NCI-H2227 (cell line): Measurements from ENCODE around the gene SALL4.
"Not testable (repeated sequence)": the region's sequence is repeated elsewhere in the genome, so short reads cannot be mapped to it uniquely, and the experiment has no call there.

ENCODE experiments used
- DNase-seq: peaks from one replicate; lab custom pipeline; 2025; ENCODE audit not compliant: unreplicated experiment; lab: John Stamatoyannopoulos, UW

SALL4 gene

DNA sequence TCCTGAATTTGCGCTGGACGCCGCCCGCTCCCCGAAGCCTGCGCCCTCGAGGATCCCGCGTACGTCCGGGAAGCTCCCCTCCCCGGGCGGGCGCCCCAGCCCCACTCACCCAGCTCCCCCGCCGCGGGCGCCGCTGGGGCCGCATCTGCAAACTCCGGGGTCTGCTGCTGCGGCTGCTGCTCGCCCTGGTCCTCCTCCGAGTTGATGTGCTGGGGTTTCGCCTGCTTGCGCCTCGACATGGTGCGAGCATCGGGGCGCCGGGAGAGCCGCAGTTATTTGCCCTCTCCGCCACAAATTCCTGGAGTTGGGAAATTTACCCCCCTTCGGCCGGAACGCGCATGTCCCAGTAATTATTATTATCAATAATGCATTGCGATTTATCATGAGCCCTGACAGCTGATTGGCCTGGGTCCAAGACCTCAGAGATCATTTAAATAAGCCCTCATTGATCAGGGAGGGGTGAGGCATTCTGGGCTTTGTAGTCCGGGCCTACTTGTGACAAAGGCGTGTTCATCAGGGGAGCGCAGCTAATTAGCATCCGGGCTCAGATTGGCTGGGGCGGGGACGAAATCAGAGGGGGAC, at the start of gene SALL4:
TSS of gene SALL4 (minus strand) at position 352 of the 582 bp plus-strand sequence. CDS start at position 239, 113 bp downstream.
- no peak for DNase-seq

DNA sequence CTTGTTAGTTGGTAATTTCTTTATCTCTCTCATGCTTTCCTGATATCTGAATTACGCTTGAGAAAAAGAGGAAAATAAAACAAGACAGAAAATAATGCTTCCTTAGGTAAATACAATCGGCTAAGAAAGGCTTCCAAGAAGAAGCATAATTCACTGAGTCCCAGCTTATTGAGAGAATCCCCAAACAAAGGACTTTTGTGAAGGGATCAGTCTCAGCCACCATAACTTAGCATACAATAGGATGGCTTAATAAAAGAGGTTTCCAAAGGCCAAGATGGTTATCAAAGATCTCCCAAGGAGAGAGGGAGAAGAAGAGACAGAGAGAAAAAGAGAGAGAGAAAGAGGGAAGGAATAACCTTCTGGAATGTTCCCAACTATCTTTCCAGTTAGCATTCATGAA, 46.0 kb upstream of the SALL4 start:
- no peak for DNase-seq

DNA sequence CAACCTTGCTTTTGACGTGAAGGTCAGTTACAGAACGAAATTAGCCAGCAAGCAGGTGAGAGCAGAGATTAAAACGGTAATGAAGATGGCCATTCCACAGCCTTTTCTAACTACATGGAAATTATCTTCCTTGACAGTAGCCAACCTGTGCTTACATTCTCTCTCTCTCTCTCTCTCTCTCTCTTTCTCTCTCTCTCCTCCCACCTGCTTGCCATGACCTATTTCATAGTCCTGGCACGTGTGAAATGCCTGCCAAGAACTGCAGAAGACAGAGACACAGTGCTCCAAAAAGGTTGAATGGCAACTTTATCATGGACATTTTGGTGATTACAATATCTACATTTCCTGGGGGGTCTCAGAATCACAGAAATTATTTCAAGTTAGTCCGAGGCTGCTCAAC, 38.5 kb upstream of the SALL4 start:
- DNase-seq: no peak

DNA sequence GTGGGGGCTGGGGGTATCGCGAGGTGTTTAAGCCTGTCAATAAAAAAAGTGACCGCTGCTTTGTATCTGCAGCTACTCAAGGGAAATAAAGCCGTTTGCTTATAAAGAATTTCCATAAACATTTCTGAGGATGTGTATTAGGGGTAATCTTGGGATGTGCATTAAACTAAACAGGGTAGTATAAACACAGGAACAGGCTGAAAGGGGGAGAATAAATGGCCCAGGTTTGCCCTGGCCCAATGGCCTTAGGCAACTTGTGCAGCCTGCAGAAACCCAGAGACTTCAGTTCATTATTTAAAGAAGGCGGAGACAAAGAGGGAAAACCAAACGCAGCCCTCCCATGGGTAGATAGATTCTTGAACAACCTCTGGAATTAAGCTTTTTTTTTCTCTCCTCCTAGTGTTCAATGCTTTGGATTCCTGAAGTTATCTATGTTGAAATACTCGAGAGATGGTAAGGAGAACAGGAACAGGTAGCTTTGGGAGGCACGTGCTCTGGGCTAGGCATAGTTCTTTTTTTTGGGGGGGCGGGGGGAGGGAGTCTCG, 35.6 kb upstream of the SALL4 start:
- DNase-seq: no peak

DNA sequence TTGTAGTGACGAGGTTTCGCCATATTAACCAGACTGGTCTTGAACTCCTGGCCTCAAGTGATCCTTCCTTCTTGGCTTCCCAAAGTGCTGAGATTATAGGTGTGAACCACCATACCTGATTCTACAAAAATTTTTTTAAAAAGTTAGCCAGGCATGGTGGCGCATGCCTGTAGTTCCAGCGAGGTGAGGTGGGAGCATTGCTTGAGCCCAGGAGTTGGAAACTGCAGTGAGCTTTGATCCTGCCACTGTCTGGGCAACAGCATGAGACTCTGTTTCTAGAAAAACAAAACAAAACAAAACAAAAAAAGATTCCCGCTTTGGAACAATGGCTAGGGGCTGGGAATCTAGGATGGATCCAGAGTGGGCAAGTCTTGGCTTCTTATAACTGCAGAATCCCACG, 35.1 kb upstream of the SALL4 start:
- DNase-seq: no peak

DNA sequence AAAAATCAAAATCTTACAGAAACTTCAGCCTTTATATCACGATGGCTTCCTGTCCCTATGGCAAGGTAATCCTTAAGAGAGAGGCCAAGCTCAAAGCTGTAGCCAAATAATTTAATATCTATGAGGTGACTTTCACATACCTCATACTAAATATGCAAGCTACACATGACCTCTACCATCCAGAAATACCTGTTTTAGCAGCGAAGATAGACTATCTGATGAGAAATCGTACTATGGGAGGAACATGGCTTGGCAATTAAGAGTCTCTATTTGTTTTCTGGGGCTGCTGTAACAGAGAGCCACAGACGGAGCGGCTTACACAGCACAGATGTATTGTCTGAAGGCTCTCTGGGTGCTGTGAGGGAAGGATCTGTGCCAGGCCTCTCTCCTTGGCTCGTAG, 31.0 kb upstream of the SALL4 start:
- DNase-seq: no peak

DNA sequence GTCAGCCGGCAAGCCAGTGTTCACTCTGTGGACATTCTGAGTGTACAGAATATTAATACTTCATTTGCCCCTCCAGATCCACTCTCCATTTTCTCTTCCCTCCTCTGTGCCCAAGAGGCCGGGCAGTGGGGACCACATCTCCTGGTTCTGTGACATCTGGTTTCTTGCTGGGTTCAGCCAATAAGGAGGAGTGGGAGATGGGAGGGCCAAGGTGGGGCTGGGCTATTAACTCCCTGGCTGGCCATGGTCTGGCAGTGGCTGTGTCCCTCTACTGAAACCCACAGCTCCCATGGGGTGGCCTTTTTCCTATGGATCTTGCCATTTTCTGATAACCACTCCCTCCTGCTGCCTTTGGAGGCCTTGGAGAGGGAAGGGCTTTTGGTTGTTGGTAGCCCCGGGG, 30.0 kb upstream of the SALL4 start:
- DNase-seq: no peak

DNA sequence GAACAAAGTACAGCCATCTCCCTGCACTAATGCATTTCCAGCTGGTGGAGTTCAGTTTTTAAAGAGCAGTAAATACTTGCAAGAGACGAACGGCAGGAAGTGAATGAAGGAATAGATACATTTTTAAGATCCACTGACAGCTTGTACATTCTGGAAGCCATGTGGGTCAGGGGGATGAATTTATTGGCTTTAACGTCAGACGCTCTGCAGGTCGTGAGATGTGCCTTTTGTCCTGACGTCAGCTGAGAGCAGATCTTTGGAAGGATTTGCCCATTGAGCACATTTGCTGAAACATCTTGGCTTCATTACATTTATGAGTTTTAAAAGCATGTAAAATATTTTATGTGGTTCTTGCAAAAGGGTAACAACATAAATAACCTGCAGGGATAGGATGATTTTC, 29.5 kb upstream of the SALL4 start:
- DNase-seq: no peak

DNA sequence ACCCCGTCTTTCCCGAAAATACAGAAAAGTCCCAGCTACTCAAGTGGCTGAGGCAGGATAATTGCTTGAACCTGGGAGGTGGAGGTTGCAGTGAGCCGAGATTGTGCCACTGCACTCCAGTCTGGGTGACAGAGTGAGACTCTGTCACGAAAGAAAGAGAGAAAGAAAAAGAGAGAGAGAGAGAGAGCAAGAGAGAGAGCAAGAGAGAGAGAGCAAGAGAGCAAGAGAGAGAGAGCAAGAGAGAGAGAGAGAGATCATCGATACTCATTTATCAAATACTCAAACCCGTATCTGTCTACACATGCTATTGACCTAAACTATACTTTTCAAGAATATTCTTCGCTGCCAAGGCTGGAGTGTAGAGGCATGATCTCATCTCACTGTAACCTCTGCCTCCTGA, 28.2 kb upstream of the SALL4 start:
- DNase-seq: no peak

DNA sequence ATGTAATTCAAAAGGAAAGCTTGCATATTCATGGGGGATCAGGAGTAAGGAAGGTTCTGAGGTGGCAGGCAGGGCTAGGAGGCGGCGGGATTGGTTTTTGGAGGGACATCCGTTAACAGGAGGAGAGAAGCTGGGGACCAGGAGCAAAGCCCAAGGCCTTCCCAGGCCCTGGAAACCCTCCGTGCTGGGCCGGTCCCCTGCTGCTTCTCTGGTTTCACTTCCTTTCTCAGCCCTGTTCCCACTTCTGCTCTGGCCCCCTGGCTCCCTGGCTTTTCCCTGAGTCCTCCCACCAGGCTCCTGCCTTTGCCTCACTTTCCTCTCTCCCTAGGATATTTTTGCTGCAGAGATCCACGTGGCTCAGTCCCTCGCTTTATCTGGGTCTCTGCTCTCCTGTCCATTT, 26.4 kb upstream of the SALL4 start:
- no peak for DNase-seq

DNA sequence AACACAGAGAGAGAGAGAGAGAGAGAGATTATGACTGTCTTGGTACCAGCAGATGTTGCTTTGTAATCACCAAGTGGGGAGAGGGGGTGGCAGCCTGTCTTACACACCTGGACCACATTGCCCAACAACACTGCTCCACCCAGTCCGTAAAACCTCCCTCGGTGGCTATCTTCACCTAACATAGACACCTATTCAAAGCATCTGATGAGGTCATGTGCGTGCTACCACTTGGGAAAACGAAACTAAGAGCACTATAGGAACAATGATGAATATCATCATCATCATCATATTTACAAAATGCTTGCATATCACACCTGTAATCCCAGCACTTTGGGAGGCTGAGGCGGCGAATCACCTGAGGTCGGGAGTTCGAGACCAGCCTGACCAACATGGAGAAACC, 24.1 kb upstream of the SALL4 start:
- DNase-seq: no peak

DNA sequence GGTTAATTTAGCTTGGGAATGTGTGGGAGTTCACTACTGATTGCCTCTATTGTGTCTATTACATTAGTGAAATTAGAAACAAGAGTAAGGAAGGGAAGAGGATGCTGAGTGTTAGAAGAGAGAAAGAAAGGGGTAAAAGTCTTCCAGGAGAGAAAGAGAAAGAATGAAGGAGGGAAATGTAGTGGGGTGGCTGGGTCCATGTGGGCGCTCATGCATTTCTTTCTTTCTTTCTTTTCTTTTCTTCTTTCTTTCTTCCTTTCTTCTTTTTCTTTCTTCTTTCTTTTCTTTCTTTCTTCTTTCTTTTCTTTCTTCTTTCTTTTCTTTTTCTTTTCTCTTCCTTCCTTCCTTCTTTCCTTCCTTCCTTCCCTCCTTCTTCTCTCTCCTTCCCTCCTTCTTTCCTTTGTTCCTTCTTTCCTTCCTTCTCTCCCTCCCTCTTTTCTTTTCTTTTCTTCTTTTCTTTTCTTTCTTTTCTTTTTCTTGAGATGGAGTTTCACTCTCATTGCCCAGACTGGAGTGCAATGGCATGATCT, 16.2 kb upstream of the SALL4 start:
- no peak for DNase-seq

DNA sequence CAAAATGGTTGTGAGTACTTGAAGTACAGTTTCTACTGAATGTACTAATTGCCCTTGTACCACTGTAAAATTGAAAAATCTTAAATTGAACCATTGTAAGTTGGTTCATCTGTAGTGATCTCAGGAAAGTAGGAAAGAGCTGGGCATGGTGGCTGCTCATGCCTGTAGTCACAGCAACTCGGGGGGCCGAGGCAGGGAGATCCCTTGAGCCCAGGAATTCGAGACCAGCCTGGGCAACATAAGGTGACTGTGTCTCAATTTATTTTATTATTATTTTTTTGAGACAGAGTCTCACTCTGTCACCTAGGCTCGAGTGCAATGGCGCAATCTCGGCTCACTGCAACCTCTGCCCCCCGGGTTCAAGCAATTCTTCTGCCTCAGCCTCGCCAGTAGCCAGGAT, 14.5 kb upstream of the SALL4 start:
- DNase-seq: not testable (repeated sequence)

DNA sequence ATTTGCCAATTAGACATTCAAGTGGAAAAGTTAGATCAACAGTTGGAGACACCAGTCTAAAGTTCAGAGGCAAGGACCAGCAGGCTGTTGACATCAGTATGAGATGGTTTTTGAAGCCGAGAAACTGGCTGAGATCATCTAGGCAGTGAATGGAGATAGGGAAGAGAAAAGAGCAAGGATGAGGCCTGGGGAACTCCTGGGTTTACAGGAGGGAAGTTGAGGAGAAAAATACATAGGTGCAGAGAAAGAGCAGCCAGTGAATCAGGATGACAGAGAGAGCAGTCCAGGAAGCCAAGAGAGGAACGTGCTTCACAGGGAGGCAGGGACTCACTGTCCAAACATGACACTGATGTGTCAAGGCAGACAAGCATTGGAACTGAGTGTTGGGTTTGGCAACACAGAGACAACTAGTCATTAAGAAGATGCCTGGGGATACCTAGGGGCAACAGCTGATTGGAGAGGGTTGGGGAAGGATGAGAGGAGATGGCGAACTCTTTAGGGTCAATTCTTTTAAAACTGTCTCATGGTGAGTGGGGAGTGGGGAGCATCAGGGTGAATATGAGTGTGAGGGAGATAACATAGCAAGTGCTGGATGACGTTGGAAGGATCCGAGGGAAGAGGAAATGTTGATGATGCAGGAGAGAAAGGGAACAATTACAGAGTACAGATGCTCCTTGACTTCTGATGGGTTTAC, 13.2 kb upstream of the SALL4 start:
- no peak for DNase-seq

DNA sequence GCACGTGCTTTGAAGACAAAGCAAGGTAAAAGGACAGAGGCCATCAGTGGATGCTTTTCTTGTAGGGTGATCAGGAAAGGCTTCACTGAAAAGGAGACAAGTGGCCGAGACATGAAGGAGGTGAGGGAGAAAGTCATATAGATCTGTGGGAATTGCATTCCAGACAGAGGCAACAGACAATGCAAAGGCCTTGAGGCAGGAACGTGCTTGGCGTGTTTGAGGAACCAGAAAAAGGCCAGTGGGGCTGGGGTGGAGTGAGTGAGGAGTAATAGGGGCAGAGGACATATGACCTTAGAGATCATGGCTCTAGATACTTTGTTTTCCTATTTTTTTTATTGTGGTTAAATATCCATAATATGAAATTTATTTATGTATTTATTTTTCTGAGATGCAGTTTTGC, 10.5 kb upstream of the SALL4 start:
- no peak for DNase-seq

DNA sequence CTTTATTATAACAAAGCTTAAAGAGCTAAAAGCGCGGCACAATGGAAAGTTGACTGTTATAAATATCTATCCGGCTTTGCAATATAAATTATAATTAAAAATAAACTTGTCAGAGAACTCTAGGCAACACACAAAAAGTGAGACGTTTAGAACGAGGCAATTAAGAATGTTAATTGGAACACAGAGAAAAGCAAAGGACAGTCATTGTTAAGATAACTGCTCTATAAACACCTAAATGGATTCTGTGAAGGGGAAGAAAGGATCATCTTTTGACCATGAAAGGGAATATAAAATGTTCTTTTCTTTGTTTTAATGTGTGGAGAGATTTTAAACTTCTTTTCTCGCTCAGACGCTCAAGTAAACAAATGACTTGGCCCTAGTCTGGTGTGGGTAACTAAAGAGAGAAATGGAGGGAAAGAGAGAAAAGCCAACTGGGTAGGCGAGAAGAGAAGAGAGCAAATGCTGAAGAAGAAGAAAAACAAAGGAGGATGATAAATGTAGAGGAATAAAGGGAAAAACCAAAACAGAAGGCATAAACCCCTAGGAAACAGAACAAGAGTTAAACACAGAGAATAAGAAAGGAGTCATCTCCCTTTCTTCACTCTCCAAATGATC, 9.3 kb upstream of the SALL4 start:
- DNase-seq: no peak

DNA sequence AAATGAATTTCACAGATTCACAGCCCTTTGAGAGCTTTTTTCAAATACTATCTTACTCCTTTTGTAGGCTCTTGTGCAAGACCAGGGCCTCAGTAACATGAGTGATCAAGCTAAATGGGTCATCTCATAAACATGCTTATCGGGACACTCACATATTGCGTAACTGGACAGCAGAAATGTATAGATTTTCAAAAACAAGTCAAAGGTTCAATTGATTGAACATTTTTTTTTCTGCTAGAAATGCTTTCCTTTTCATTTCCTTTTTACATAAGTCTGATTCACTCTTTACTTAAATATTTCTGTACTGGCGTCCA, 8.7 kb upstream of the SALL4 start:
- no peak for DNase-seq

DNA sequence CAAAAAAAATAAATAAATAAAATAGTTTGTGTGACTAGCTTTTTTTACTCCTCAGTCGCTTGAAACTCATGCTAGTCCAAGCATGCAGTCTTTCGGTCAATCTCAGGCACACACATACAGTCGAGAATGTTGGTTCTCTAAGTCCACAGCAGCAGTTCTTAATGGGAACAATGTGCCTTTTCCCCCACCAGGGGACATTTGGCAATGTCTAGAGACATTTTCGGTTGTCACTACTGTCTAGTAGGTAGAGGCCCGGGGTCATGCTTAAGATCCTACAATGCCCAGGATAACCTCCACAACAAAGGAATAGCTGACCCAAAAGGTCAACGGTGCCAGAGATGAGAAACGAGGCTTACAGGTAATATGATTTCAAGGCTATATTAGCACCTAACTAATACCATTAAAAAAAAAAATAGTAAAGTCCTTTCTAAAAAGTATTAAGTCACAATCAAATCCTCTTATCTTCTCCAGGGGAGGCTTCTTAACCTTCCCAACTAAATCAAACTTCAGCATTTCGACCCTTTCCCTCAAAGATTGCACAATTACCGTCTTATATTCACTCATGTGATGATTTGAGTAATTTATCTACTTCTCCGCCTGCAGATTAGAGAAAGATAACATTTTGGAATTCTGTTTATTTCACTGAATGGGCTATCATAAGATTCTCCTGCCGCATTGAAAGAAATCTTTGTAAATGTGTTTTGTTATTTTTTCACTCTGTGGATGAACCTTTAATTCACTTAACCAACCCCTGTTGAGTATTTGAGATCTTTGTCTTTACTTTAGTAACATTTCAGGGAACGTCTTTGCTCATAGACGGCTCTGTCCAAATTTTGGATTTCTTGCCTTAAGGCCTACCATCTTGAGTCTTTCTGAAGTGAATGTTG, 8.1 kb upstream of the SALL4 start:
- DNase-seq: no peak

DNA sequence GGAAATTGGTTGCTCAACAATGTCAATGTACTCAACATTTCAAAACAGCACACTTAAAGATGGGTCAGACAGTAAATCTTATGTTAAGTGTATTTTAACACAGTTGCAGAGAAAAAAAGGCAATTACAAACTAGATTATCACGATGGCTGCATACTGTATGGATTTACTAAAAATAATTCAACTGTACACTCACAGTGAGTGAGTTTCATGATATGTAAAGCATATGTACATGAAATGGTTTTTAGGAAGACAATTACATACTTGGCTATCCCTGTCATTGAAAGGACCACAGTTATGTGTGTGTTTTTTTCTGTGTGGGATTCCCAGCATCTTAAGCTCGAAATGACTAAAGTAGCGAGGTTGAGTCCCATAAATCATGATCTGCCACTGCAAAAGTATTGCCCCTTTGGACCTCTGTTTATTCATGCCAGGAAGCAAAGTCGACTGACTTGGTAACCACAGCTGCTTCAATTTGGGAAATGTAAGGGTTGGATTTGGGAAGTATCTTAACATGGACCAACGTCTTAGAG, 5.5 kb upstream of the SALL4 start:
- no peak for DNase-seq

DNA sequence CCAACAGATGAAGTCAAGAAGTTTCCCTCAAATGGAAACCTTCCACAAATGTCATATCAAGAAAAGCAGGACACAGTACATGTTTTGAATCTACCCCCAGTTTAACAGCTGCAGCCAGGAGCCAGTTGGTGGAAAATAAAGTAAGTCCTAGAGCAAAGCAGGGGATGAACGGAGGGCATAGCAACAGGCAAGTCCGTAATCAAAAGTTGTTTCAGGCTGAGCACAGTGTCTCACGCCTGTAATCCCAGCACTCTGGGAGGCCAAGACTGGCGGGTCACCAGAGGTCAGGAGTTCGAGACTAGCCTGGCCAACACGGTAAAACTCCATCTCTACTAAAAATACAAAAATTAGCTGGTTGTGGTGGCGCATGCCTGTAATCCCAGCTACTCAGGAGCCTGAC, 2.4 kb upstream of the SALL4 start:
- DNase-seq: no peak
